Uterus (tissue), 4 donors: ENCODE results near the gene FYTTD1. TPM values are rescaled to one million over a fixed set of nuclear protein-coding genes. Genes with fewer than 3 reads are reported as not detected.

Source experiments
- DNase-seq, 2 donors: peaks; one replicate each; pipeline ENCODE4 v3.0.0-alpha.2; 2019 to 2020
- H3K27ac ChIP-seq, 2 donors: fragments of 200-600 bp; sonication (generic); 1 replicate in 1 of 2; 2 replicates in 1 of 2; pipeline ENCODE4 v1.5.1; 2016 to 2018
- H3K27me3 ChIP-seq, 2 donors: fragments of 200-600 bp; sonication (generic); one replicate each; pipeline ENCODE4 v1.5.1; 2018 to 2019; ENCODE audit warnings: control low read depth in 1 of 2
- H3K36me3 ChIP-seq, 2 donors: fragments of 200-600 bp; sonication (generic); one replicate each; pipeline ENCODE4 v1.5.1; 2019; ENCODE audit warnings: control low read depth in 1 of 2
- H3K4me1 ChIP-seq, 2 donors: fragments of 200-600 bp; sonication (generic); one replicate each; pipeline ENCODE4 v1.5.1; 2018 to 2019; ENCODE audit warnings: control low read depth in 1 of 2
- H3K4me3 ChIP-seq, 2 donors: fragments of 200-600 bp; sonication (generic); 1 replicate in 1 of 2; 2 replicates in 1 of 2; pipeline ENCODE4 v1.5.1; 2018 to 2019; ENCODE audit warnings: mild to moderate bottlenecking in 1 of 2
- H3K9me3 ChIP-seq, 2 donors: fragments of 200-600 bp; sonication (generic); one replicate each; pipeline ENCODE4 v1.5.1; 2019; ENCODE audit warnings: control low read depth in 1 of 2
- POLR2A ChIP-seq, 2 donors: fragments of 450-650 bp; IDR thresholded peaks; one replicate each; pipeline ENCODE4 v1.6.1; 2016; ENCODE audit warnings: antibody characterized with exemption in 2 of 2, mild to moderate bottlenecking in 1 of 2, moderate library complexity in 1 of 2
- intact Hi-C: fragments of 100-400 bp; cut with DNase I; formaldehyde crosslinking; loops from one replicate; pipeline ENCODE4 v1.15.1; 2023; ENCODE audit warnings: low total_unique reads
- total RNA-seq, 4 donors: library from RNA; depleted of rRNA in 3 of 4; stranded (reverse); fragments of >200 nt in 3 of 4; gene quantifications; one replicate each; pipeline versions ENCODE4 v1.1.0 to v1.2.4, GENCODE V29; 2014 to 2023
- TF ChIP-seq, protein P1 (sequence below), 4 experiments: fragments of 200-600 bp in 2 of 4; fragments of 450-650 bp in 2 of 4; sonication (generic) in 2 of 4; IDR thresholded peaks; one replicate each; pipeline ENCODE4 v1.5.1; 2016 to 2019; ENCODE audit warnings: antibody characterized with exemption in 4 of 4, mild to moderate bottlenecking in 2 of 4, moderate library complexity in 1 of 4
- donor health status: DM: yes; HTN: yes; CAD: no.

Gene FYTTD1
- total RNA-seq, 4 donors from 2014 or later, result 22.5 to 100 (median 45.5) TPM

DNA sequence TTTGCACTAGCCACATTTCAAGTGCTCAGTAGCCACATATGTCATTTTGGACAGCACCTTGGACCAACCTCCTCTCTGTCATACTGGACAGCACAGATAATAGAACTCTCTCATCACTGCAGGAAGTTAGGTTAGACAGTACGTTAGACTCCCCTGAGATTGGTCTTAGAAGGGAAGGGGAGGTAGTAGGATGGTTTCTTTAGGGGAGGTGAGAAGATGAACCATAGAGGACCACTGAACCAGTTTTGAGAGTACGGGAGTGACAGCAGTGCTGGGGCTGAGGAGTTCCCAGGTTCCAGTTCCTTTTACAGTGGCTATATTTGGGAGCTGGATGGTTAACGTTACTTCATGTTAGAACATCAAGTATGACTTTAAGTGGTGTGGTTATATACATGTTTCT is 49.2 kb downstream of the FYTTD1 start:
- no peaks in the 10 kb centered on the region for H3K4me1 ChIP-seq
- intact Hi-C loops, result no loop called here
- DNase-seq, result no peak
- no peaks in the 10 kb centered on the region for H3K9me3 ChIP-seq
- H3K4me3 ChIP-seq, result no peak overlapping the region
- H3K27me3 ChIP-seq, result no peaks in the 10 kb centered on the region
- H3K27ac ChIP-seq, result no peak overlapping the region
- TF ChIP-seq, protein P1, sequence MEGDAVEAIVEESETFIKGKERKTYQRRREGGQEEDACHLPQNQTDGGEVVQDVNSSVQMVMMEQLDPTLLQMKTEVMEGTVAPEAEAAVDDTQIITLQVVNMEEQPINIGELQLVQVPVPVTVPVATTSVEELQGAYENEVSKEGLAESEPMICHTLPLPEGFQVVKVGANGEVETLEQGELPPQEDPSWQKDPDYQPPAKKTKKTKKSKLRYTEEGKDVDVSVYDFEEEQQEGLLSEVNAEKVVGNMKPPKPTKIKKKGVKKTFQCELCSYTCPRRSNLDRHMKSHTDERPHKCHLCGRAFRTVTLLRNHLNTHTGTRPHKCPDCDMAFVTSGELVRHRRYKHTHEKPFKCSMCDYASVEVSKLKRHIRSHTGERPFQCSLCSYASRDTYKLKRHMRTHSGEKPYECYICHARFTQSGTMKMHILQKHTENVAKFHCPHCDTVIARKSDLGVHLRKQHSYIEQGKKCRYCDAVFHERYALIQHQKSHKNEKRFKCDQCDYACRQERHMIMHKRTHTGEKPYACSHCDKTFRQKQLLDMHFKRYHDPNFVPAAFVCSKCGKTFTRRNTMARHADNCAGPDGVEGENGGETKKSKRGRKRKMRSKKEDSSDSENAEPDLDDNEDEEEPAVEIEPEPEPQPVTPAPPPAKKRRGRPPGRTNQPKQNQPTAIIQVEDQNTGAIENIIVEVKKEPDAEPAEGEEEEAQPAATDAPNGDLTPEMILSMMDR (IDR thresholded peaks at IDR 0.05), result no peak
- TF ChIP-seq POLR2A (IDR thresholded peaks at IDR 0.05), result no peak
- H3K36me3 ChIP-seq, result no peaks in the 10 kb centered on the region

DNA sequence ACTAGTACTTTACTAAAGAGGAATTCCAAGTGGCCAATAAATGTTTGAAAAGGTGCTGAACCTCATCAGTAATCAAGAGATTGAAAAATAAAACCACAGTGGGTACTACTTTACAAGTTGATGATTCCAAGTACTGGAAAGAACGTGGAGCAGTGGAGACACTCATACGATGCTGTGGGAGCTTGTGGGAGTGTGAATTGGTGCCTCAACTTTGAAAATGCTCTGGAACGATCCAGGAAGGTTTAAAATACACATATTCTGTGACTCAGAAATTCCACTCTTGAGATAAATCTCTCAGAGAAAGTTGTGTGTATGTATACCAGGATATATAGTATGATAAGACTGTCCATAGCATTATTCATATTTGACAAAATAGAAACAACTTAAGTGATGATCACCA is 50.7 kb downstream of the FYTTD1 start:
- no peaks in the 10 kb centered on the region for H3K4me1 ChIP-seq

DNA sequence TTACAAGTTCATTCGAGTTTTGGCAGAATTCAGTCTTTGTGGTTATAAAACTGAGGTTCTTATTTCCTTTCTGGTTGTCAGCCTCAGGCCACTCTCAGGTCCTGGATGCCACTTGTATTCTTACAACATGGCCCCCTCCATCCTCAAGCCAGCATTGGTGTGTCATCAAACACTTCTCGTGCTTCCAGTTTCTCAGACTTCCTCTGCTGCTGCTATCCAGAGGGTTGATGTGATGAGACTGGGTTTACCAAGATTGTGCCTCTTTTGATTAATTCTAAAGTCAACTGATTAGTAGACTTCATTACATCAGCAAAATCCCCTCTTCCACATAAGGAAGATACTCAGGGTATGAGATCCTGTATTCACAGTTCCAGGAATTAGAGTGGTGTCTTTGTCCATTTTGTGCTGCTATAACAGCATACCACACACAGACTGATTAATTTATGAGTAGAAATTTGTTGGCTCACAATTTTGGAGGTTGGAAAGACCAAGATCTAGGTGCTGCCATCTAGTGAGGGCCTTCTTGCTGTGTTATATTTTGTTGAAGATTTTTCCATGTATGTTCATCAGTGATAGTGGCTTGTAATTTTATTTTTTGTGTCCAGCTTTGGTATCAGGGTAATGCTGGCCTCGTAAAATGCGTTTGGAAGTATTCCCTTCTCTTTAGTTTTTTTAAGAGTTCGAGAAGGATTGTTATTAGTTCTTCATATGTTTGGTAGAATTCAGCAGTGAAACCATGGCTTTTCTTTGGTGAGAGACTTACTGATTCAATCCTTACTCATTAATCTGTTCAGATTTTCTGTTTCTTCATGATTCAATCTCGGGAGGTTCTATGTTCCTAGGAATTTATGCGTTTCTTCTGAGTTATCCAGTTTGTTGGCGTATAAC is 52.5 kb downstream of the FYTTD1 start:
- Histone ChIP-seq H3K27ac (no peak overlapping the region), H3K36me3 (no peaks in the 10 kb centered on the region), H3K9me3 (no peaks in the 10 kb centered on the region), H3K4me1 (no peaks in the 10 kb centered on the region), H3K4me3 (no peak overlapping the region), H3K27me3 (no peaks in the 10 kb centered on the region)
- DNase-seq, result no peak
- intact Hi-C loops, result no loop called here
- TF ChIP-seq POLR2A (IDR thresholded peaks at IDR 0.05), result no peak
- TF ChIP-seq, protein P1 (IDR thresholded peaks at IDR 0.05), result peak in 1 of 4 experiments; percentile 11

More for the DNA sequence above, 50.7 kb downstream of the FYTTD1 start:
- H3K27ac ChIP-seq, result no peak overlapping the region
- no peaks in the 10 kb centered on the region for H3K36me3 ChIP-seq
- no peak for TF ChIP-seq POLR2A (IDR thresholded peaks at IDR 0.05)
- TF ChIP-seq, protein P1 (IDR thresholded peaks at IDR 0.05), result no peak
- DNase-seq, result no peak
- no peak overlapping the region for H3K4me3 ChIP-seq
- intact Hi-C loops, result no loop called here
- H3K27me3 ChIP-seq, result no peaks in the 10 kb centered on the region
- H3K9me3 ChIP-seq, result no peaks in the 10 kb centered on the region

- Histone ChIP-seq H3K36me3 (no peaks in the 10 kb centered on the region), H3K4me1 (no peaks in the 10 kb centered on the region), H3K9me3 (no peaks in the 10 kb centered on the region), H3K4me3 (no peak overlapping the region), H3K27me3 (no peaks in the 10 kb centered on the region), H3K27ac (no peak overlapping the region)
- intact Hi-C loops, result no loop called here
- no peak for DNase-seq
- TF ChIP-seq POLR2A (IDR thresholded peaks at IDR 0.05), result no peak
- TF ChIP-seq, protein P1 (IDR thresholded peaks at IDR 0.05), result no peak
Observed at GRCh38 chr3:197802779-197803459, 53.2 kb downstream of the FYTTD1 start.

GRCh38 chr3:197804511-197804910 is 54.8 kb downstream of the FYTTD1 start:
- Histone ChIP-seq H3K27ac (no peak overlapping the region), H3K4me1 (peaks cover 0 to under 1% of the 10 kb centered on the region in 2 donors), H3K36me3 (no peaks in the 10 kb centered on the region), H3K27me3 (no peaks in the 10 kb centered on the region), H3K4me3 (no peak overlapping the region), H3K9me3 (no peaks in the 10 kb centered on the region)
- TF ChIP-seq, protein P1 (IDR thresholded peaks at IDR 0.05), result no peak
- no peak for TF ChIP-seq POLR2A (IDR thresholded peaks at IDR 0.05)
- intact Hi-C loops, result no loop called here
- DNase-seq, result no peak
